Effector CD4-positive, alpha-beta T cell (primary cell): ENCODE results near the gene P2RX5.
"Not testable (repeated sequence)": the region's sequence is repeated elsewhere in the genome, so short reads cannot be mapped to it uniquely, and the experiment has no call there.

Experiments used
- DNase-seq: peaks from one replicate; pipeline ENCODE4 v3.0.0-alpha.2; 2020

Gene P2RX5

GRCh38 chr17:3712811-3713463 is 17.0 kb upstream of the P2RX5 start:
- no peak for DNase-seq

GRCh38 chr17:3710951-3711383 is 15.0 kb upstream of the P2RX5 start:
- peak; percentile 65 for DNase-seq

- DNase-seq, result no peak
Observed at GRCh38 chr17:3708366-3708765, 12.4 kb upstream of the P2RX5 start.

- DNase-seq, result not testable (repeated sequence)
Observed at GRCh38 chr17:3705718-3705984, 9.7 kb upstream of the P2RX5 start.

GRCh38 chr17:3704931-3705717 is 9.2 kb upstream of the P2RX5 start:
- DNase-seq, result no peak

- DNase-seq, result not testable (repeated sequence)
Observed at GRCh38 chr17:3702041-3702539, 6.1 kb upstream of the P2RX5 start.

DNA sequence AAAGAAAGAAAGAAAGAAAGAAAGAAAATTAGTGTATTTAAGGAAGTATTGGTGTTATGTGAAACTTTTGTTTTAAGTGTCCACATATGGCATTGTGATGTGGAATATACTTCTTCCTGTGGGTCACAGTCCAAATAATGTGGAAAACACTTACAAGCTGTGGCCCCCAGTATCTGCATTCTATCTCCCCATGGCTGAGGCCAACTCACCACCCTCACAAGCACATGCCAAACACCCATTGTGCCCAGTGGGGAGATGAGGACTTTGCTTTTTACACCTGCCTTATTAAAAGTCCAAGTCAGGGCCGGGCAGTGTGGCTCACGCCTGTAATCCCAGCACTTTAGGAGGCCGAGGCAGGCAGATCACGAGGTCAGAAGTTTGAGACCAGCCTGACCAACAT is 4.0 kb upstream of the P2RX5 start:
- DNase-seq, result no peak

- DNase-seq, result no peak
Observed at GRCh38 chr17:3698139-3698538, 2.2 kb upstream of the P2RX5 start.

GRCh38 chr17:3697103-3697476 is 1.1 kb upstream of the P2RX5 start:
- no peak for DNase-seq

DNA sequence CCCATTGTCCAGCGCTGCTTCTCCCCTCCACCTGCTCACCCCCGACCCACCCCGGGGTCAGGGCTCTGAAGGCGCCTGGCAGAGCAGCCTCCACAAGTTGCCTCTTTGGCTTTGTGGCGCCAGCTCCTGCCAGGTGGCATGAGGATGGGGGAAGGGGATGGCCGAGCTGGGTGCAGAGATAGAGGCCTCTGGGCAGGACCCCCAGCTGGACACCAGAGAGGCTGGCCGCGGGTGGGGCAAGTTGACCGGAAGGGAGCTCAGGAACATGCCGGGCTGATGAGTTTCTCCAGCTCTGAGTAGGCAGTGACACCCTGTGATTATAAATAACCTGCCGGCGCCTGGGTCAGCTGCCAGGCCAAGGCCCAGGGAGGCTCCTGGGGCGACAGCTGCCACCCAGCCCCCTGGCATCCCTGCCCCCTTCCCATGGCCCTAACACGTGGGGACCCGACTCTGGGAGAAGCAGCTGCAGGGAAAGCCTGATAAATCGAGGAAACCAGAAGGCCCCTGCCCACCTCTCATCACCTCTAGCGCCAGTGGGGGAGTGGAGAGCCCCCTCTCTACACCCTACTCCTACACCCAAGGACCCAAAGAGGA is 729 bp downstream of the P2RX5 start:
- no peak for DNase-seq

DNA sequence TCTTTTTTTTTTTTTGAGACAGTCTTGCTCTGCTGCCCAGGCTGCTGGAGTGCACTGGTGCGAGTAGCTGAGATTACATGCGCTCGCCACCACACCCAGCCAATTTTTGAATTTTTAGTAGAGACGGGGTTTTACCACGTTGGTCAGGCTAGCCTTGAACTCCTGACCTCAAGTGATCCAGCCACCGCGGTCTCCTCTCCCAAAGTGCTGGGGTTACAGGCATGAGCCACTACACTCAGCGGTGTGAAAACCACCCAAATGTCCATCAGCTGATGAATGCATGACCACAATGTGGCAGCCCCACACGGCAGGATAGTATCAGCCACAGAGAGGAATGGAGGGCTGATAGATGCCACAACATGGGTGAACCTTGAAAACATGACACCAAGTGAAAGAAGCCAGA is 2.1 kb downstream of the P2RX5 start:
- no peak for DNase-seq

DNA sequence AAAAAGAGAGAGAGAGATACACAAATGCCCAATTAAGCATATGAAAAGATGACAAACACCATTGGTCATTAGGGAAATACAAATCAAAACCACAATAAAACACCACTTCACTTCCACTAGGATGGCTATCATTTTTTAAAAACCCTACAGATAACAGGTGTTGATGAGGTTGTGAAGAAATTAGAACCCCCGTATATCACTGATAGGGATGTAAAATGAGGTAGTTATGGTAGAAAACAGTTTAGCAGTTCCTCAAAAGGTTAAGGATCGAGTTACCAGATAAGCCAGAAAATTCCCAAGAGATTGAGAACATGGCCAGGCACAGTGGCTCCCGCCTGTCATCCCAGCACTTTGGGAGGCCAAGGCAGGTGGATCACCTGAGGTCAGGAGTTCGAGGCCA is 2.8 kb downstream of the P2RX5 start:
- no peak for DNase-seq

DNA sequence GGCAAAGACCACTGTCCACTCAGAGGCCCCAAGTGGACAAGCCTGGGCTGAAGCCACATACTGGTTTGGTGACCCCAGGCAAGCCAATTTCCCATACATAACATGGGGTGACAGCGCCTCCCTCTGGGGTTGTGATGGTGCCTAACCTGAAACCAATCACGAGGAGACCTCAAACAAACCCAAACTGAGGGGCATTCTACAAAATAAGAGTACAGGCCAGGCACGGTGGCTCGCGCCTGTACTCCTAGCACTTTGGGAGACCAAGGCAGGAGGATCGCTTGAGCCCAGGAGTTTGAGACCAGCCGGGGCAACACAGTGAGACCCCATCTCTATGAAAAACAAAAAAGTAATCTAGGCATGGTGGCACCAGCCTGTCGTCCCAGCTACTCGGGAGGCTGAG is 3.6 kb downstream of the P2RX5 start:
- no peak for DNase-seq

DNA sequence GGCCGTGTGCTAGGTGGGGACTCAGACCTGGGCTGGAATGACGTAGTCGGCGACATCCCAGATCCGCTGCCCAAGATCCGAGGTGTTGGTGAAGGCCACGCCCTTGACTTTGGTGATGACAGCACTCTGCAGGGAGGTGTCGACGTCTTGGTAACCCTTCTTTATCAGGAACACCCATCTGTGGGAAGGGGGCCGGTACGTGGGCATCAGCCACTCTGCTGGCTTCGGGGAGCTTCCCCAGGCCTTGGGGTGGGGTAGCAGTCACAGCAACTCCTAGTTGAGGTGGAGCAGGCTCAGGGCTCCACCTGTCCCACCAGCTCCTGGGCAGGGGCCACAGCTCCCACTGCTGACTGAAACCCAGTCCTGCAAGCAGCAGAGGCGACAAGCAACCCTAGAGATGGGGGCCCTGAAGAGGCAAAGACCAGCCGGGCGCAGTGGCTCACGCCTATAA is 4.3 kb downstream of the P2RX5 start:
- DNase-seq, result no peak

DNA sequence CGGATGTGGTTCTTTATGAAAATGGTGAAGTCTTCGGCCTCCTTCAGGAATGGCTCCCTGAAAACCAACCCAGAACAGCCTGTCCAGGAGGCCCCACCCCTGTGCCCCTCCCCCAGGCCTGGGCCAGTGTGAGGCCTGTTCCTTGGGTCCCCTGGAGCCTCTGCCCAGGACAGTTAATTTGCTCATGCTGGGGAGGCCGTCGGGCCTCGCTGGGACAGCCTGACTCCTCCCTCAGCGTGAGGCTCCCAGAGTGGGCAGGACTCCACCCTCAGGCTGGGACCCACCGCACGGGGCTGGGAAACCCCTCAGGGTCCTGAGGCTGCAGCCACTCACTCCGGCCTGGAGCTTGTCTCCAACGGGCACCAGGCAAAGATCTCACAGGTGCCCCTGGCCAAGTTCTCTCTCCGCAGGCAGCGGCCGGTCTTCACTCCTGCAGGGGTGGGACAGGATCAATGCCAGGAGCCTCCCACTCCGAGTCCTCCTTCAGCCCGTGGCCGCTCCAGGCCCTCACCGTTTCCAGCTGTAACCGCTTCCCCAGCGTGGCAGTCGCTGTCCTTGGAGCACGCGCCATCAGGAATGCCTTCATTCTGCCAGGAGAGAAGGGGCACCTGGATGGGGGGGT is 5.8 kb downstream of the P2RX5 start:
- no peak for DNase-seq

GRCh38 chr17:3689262-3690093 is 6.5 kb downstream of the P2RX5 start:
- DNase-seq, result no peak

DNA sequence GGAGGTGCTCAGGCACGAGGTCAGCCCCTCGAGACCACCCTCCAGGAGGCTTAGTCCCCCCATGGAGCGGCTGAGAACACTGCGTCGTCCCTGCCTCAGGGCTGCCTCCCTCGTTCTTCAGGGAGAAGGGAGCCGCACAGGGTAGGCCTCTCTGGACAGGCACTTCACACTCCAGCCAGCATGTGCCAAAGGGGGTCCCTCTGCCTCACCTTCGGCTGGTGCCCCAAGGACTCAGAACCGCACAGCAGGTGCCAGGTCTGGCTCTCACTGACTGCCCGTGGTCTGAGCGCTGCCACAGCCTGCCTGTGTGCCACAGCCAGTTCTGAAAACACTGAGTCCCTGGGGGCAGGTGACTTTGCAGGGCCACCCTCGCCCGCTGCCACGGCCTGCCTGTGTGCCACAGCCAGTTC is 7.1 kb downstream of the P2RX5 start:
- no peak for DNase-seq

DNA sequence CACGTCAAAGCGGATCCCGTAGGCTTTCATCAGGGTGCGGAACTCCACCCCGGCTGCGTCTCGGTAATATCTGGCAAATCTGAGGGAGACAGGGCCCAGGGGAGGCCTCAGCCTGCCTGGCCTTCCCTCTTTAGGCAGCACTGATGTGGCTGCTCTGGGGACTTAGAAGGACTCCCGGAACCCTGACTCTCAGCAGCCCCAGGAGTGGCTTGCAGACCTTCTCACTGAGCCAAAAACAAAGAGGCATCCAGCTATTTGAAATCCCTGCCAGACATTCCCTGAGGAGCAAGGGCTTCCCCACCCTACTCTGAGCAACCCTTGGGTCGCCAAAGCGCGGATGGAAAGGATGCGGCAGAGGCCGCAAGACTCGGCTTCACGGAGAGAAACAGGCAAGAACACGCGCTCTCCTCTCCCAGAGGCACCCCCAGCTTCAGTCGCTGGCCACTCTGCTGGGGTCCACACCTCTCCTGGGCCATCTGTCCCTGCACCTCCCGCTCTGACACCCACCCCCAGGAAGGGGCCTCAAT is 7.9 kb downstream of the P2RX5 start:
- DNase-seq, result no peak

DNA sequence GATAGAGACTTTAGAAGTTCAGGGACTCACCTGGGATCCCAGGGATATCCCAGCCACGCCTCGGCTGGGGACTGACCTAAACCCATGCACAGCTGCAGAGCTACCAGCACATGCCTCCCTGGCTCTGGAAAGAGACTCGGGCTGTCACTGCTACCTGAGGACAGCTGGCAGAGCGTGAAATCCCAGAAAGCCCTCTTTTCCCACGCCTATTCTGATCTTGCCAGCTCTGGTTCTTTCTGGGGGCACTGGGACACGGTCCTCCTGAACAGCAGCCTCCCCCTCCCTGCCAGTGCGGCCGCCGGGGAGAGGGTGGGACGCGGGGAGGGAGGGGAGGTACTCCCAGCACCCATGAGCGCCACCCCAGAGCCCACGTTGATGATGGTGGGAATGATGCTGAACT is 10.8 kb downstream of the P2RX5 start:
- DNase-seq, result no peak

GRCh38 chr17:3683054-3683511 is 12.9 kb downstream of the P2RX5 start:
- DNase-seq, result peak; percentile 31

DNA sequence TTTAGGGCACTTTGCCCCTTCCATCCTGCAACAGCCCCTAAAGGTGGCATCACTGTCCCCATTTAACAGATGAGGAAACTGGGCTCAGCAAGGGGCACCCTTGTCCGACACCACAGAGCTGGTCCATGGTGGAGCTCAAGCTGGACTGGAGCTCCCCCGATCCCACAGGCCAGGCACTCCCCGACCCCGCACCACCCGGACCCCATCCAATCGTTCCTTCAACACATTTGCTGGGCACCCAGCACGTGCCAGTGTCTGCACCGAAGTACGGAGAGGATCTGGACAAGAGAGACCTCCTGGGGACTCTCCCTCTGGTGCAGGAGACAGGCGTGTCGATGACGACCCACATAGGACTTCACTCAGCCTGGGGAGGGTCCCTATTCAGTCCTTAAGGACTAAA is 13.9 kb downstream of the P2RX5 start:
- no peak for DNase-seq

- no peak for DNase-seq
Observed at GRCh38 chr17:3681565-3681964, 14.4 kb downstream of the P2RX5 start.
